H9 (cell line): ENCODE measurements around the gene SIPA1L2. TPM values are rescaled to one million over a fixed set of nuclear protein-coding genes. Genes with fewer than 3 reads are reported as not detected.

Experiments
- DNase-seq: peaks from one replicate; pipeline ENCODE4 v3.0.0-alpha.2; 2017
- H2AFZ ChIP-seq: one replicate; pipeline ENCODE4 v1.6.1; 2013; ENCODE audit warnings: mild to moderate bottlenecking, low read length, control low read depth, moderate library complexity
- H2AK5ac ChIP-seq: 2 replicates; pipeline ENCODE4 v1.6.1; 2013; ENCODE audit warnings: low read length, control low read depth, mixed read lengths; ENCODE audit not compliant: insufficient read length
- H2BK120ac ChIP-seq: one replicate; pipeline ENCODE4 v1.6.1; 2013; ENCODE audit warnings: low read depth, mild to moderate bottlenecking, low read length, control low read depth, inconsistent platforms; ENCODE audit not compliant: poor library complexity, severe bottlenecking
- H2BK12ac ChIP-seq: 2 replicates; pipeline ENCODE4 v1.6.1; 2013; ENCODE audit warnings: low read length, control low read depth, mixed read lengths, low read depth; ENCODE audit not compliant: insufficient read length
- H2BK15ac ChIP-seq: 2 replicates; pipeline ENCODE4 v1.6.1; 2013; ENCODE audit warnings: low read depth, low read length, control low read depth
- H2BK20ac ChIP-seq: one replicate; pipeline ENCODE4 v1.6.1; 2013; ENCODE audit warnings: low read depth, mild to moderate bottlenecking, low read length, control low read depth, inconsistent platforms; ENCODE audit not compliant: poor library complexity, severe bottlenecking
- H2BK5ac ChIP-seq: 2 replicates; pipeline ENCODE4 v1.6.1; 2013; ENCODE audit warnings: low read length, control low read depth, mixed read lengths; ENCODE audit not compliant: insufficient read length
- H3K14ac ChIP-seq: 2 replicates; pipeline ENCODE4 v1.6.1; 2013; ENCODE audit warnings: low read length, control low read depth; ENCODE audit not compliant: insufficient read depth
- H3K18ac ChIP-seq: 2 replicates; pipeline ENCODE4 v1.6.1; 2013; ENCODE audit warnings: low read depth, mild to moderate bottlenecking, mixed read lengths, low read length, control low read depth; ENCODE audit not compliant: insufficient read length
- H3K23ac ChIP-seq: 2 replicates; pipeline ENCODE4 v1.6.1; 2013; ENCODE audit warnings: low read length, control low read depth, mixed read lengths, low read depth; ENCODE audit not compliant: insufficient read length
- H3K23me2 ChIP-seq: 2 replicates; pipeline ENCODE4 v1.6.1; 2013; ENCODE audit warnings: low read depth, mild to moderate bottlenecking, mixed read lengths, low read length, control low read depth; ENCODE audit not compliant: insufficient read length, poor library complexity, severe bottlenecking
- H3K27ac ChIP-seq: 2 replicates; pipeline ENCODE4 v1.5.1; 2013; ENCODE audit warnings: low read length, control low read depth, mixed read lengths, low read depth; ENCODE audit not compliant: insufficient read length
- H3K27me3 ChIP-seq: 2 replicates; pipeline ENCODE4 v1.6.1; 2013; ENCODE audit warnings: low read length, control low read depth, inconsistent platforms; ENCODE audit not compliant: insufficient read depth
- H3K4ac ChIP-seq: 2 replicates; pipeline ENCODE4 v1.6.1; 2013; ENCODE audit warnings: low read depth, mild to moderate bottlenecking, control low read depth, inconsistent platforms, low read length, moderate library complexity
- H3K4me1 ChIP-seq: 2 replicates; pipeline ENCODE4 v1.6.1; 2013; ENCODE audit warnings: low read length, control low read depth, inconsistent platforms; ENCODE audit not compliant: insufficient read depth
- H3K4me2 ChIP-seq: 2 replicates; pipeline ENCODE4 v1.6.1; 2013; ENCODE audit warnings: low read length, control low read depth, mixed read lengths; ENCODE audit not compliant: insufficient read length, insufficient read depth
- H3K56ac ChIP-seq: 2 replicates; pipeline ENCODE4 v1.6.1; 2013; ENCODE audit warnings: low read depth, mild to moderate bottlenecking, mixed read lengths, low read length, control low read depth; ENCODE audit not compliant: insufficient read length
- H3K79me1 ChIP-seq: 2 replicates; pipeline ENCODE4 v1.6.1; 2013; ENCODE audit warnings: low read depth, mild to moderate bottlenecking, moderate library complexity, low read length, control low read depth, inconsistent platforms; ENCODE audit not compliant: insufficient read depth, poor library complexity, severe bottlenecking
- H3K79me2 ChIP-seq: 2 replicates; pipeline ENCODE4 v1.6.1; 2013; ENCODE audit warnings: low read length, control low read depth, inconsistent platforms; ENCODE audit not compliant: insufficient read depth
- H3K9ac ChIP-seq: 2 replicates; pipeline ENCODE4 v1.6.1; 2013; ENCODE audit warnings: low read length, control low read depth, mixed read lengths; ENCODE audit not compliant: insufficient read length; ENCODE audit errors: extremely low read depth
- H3K9me3 ChIP-seq: one replicate; pipeline ENCODE4 v1.6.1; 2013; ENCODE audit warnings: low read depth, low read length, inconsistent platforms; ENCODE audit not compliant: control insufficient read depth
- H3T11ph ChIP-seq: one replicate; pipeline ENCODE4 v1.6.1; 2013; ENCODE audit warnings: mild to moderate bottlenecking, low read length, control low read depth, inconsistent platforms
- H4K20me1 ChIP-seq: one replicate; pipeline ENCODE4 v1.6.1; 2013; ENCODE audit not compliant: control insufficient read depth, insufficient read length, insufficient read depth
- H4K5ac ChIP-seq: 2 replicates; pipeline ENCODE4 v1.6.1; 2013; ENCODE audit warnings: low read depth, mild to moderate bottlenecking, mixed read lengths, low read length, control low read depth; ENCODE audit not compliant: insufficient read length
- H4K8ac ChIP-seq: replicated peaks from 2 replicates; pipeline ENCODE4 v1.6.1; 2013; ENCODE audit warnings: low read length, control low read depth, mixed read lengths, low read depth; ENCODE audit not compliant: insufficient read length
- H4K91ac ChIP-seq: 2 replicates; pipeline ENCODE4 v1.6.1; 2013; ENCODE audit warnings: low read depth, mild to moderate bottlenecking, moderate library complexity, mixed read lengths, low read length, control low read depth; ENCODE audit not compliant: insufficient read length
- H3K27ac Mint-ChIP-seq, 3 experiments: 2 replicates in 2 of 3; 3 replicates in 1 of 3; pipeline ENCODE4 v1.8.0; 2020 to 2021; ENCODE audit warnings: mixed read lengths in 3 of 3, mild to moderate bottlenecking in 1 of 3, moderate library complexity in 1 of 3
- H3K27me3 Mint-ChIP-seq: 2 replicates; pipeline ENCODE4 v1.8.0; 2021; ENCODE audit warnings: low read depth, mild to moderate bottlenecking, moderate library complexity, mixed read lengths
- H3K36me3 Mint-ChIP-seq, 3 experiments: 2 replicates in 2 of 3; 3 replicates in 1 of 3; pipeline ENCODE4 v1.8.0; 2020 to 2021; ENCODE audit warnings: low read depth in 3 of 3, mixed read lengths in 3 of 3; ENCODE audit not compliant: insufficient read depth in 1 of 3
- H3K4me1 Mint-ChIP-seq, 2 experiments: 2 replicates each; pipeline ENCODE4 v1.8.0; 2020; ENCODE audit warnings: mixed read lengths in 2 of 2
- H3K4me3 Mint-ChIP-seq, 2 experiments: 2 replicates in 1 of 2; 3 replicates in 1 of 2; pipeline ENCODE4 v1.8.0; 2020 to 2021; ENCODE audit warnings: mild to moderate bottlenecking in 2 of 2, mixed read lengths in 2 of 2, moderate library complexity in 1 of 2
- H3K9me3 Mint-ChIP-seq, 2 experiments: 2 replicates in 1 of 2; 3 replicates in 1 of 2; pipeline ENCODE4 v1.8.0; 2020; ENCODE audit warnings: mild to moderate bottlenecking in 2 of 2, mixed read lengths in 2 of 2, moderate library complexity in 1 of 2
- CTCF ChIP-seq: fragments of 200-600 bp; sonication (generic); conservative IDR thresholded peaks from 3 replicates; pipeline ENCODE4 v1.8.0; 2021; ENCODE audit warnings: antibody characterized with exemption, mild to moderate bottlenecking
- WGBS: extraction: QIAGEN DNeasy Blood & Tissue Kit; methylation state at CpG from one replicate; pipeline ENCODE4 v1.1.7; 2013; ENCODE audit warnings: missing lambda C conversion rate, low lambda C conversion rate, mixed read lengths; ENCODE audit not compliant: insufficient read length; ENCODE audit errors: extremely low coverage; 5-methylcytosine and 5-hydroxymethylcytosine counted together
- total RNA-seq: library from RNA; stranded (reverse); gene quantifications from 2 replicates; pipeline ENCODE4 v1.2.1, GENCODE V29; 2021

SIPA1L2 gene
- total RNA-seq, 1 experiment from 2014 or later: 5.2 TPM

- Histone ChIP-seq H3K4me2 (no peak overlapping the region), H3T11ph (no peak overlapping the region), H4K5ac (no peak overlapping the region), H4K20me1 (no peaks in the 10 kb centered on the region), H2BK12ac (no peak overlapping the region), H3K18ac (no peak overlapping the region), H4K91ac (no peak overlapping the region), H2BK120ac (no peak overlapping the region), H4K8ac (no peak overlapping the region), H3K56ac (no peak overlapping the region), H3K4ac (no peak overlapping the region), H3K23me2 (peaks cover 3% of the 10 kb centered on the region), H2BK5ac (no peak overlapping the region), H2AFZ (no peak overlapping the region), H3K9me3 (no peaks in the 10 kb centered on the region), H3K79me2 (no peaks in the 10 kb centered on the region), H3K23ac (no peak overlapping the region), H3K27me3 (peaks cover 10% of the 10 kb centered on the region; the same call in 1 of the 2 replicates), H2BK15ac (no peak overlapping the region), H2AK5ac (no peak overlapping the region), H3K27ac (no peak overlapping the region), H3K9ac (no peak overlapping the region), H3K4me1 (peaks cover 7% of the 10 kb centered on the region; the same call in 1 of the 2 replicates), H2BK20ac (no peak overlapping the region), H3K14ac (no peak overlapping the region), H3K79me1 (no peaks in the 10 kb centered on the region)
- no peak overlapping the region for H3K27ac Mint-ChIP-seq
- H3K27me3 Mint-ChIP-seq: peaks cover 29% of the 10 kb centered on the region
- peaks cover 64% of the 10 kb centered on the region in 2 experiments for H3K4me1 Mint-ChIP-seq
- no peaks in the 10 kb centered on the region for H3K9me3 Mint-ChIP-seq
- TF ChIP-seq CTCF: no peak
- no peak overlapping the region for H3K4me3 Mint-ChIP-seq
- no CpG with 5 or more reads among the region's 2 CpGs for WGBS
- no peaks in the 10 kb centered on the region; a peak in 2 of 7 replicates for H3K36me3 Mint-ChIP-seq
- DNase-seq: no peak
These were observed 3.5 kb downstream of the SIPA1L2 start for GRCh38 chr1:232626452-232626851.
